Tibial nerve (tissue), 4 donors: Measurements from ENCODE around the gene AHCYL2.

Source experiments
- CTCF ChIP-seq, 5 experiments: fragments of 200-600 bp in 3 of 5; fragments of 450-650 bp in 2 of 5; sonication (generic) in 3 of 5; IDR thresholded peaks; one replicate each; pipeline ENCODE4 v1.5.1; 2016 to 2019; ENCODE audit warnings: antibody characterized with exemption in 5 of 5, mild to moderate bottlenecking in 3 of 5, moderate library complexity in 2 of 5
- EP300 ChIP-seq, 2 donors: sonication (generic); formaldehyde crosslinking; IDR thresholded peaks; one replicate each; pipeline ENCODE4 v1.6.1; 2017; ENCODE audit warnings: antibody characterized with exemption in 2 of 2, mild to moderate bottlenecking in 1 of 2

DNA sequence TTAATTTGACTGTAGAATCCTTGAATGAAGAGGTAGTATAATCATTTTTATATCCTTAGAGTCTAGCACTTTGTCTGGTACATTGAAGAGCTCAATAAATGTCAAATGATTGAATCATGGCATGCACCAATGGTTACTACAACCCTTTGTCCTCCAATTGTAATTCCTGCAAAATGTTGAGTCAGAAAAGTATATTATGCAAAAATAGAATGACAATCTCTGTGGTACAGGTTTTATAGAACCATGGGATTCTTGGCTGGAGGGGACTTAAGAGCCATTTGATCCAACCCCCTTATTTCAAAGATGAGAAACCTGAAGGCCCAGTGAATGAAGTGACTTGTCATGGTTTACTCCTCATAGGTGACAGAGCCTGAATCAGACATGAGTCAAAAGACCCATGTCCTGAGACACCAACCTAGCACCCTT is 246.6 kb downstream of the AHCYL2 start:
- TF ChIP-seq CTCF (IDR thresholded peaks at IDR 0.05) (no peak), EP300 (IDR thresholded peaks at IDR 0.05) (no peak)
